MV-4-11 (cell line): ENCODE data around the gene TAF11L14.
"Not testable (repeated sequence)": the region's sequence is repeated elsewhere in the genome, so short reads cannot be mapped to it uniquely, and the experiment has no call there.

Experiments used
- DNase-seq: peaks from one replicate; lab custom pipeline; 2025; lab: John Stamatoyannopoulos, UW

TAF11L14 gene

GRCh38 chr5:17634160-17634559 is at the start of gene TAF11L14:
TAF11L14 (plus strand) TSS chr5:17634460.
- no peak for DNase-seq

DNA sequence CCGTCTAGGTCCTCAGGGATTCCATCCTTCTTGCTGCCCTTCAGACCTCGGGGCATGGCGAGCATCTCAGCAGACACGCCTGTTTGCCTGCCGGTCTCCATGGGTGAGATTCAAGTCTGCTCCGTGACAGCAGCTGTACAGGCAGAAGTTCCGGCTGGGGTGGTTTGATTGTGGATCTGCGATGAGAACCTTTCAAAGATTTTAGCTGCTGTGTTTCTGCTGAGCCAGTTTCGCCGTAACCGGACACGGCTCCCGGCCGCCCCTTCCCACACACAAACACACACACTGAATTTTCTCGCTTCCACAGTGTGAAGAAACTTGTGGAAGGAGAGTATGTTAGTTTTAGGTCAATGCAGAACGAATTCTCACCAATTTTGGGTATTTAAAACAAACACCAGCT is 48.6 kb upstream of the TAF11L14 start, which contains the start of gene TAF11L7:
TSS of gene TAF11L7 (minus strand) at position 101 of the 400 bp plus-strand sequence.
- not testable (repeated sequence) for DNase-seq

DNA sequence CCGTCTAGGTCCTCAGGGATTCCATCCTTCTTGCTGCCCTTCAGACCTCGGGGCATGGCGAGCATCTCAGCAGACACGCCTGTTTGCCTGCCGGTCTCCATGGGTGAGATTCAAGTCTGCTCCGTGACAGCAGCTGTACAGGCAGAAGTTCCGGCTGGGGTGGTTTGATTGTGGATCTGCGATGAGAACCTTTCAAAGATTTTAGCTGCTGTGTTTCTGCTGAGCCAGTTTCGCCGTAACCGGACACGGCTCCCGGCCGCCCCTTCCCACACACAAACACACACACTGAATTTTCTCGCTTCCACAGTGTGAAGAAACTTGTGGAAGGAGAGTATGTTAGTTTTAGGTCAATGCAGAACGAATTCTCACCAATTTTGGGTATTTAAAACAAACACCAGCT is 43.4 kb upstream of the TAF11L14 start, which contains the start of gene TAF11L8:
TSS of gene TAF11L8 (minus strand) at position 101 of the 400 bp plus-strand sequence.
- DNase-seq, result not testable (repeated sequence)

DNA sequence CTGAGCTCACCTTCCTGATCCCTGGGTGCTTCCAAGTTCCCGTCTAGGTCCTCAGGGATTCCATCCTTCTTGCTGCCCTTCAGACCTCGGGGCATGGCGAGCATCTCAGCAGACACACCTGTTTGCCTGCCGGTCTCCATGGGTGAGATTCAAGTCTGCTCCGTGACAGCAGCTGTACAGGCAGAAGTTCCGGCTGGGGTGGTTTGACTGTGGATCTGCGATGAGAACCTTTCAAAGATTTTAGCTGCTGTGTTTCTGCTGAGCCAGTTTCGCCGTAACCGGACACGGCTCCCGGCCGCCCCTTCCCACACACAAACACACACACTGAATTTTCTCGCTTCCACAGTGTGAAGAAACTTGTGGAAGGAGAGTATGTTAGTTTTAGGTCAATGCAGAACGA is 40.0 kb upstream of the TAF11L14 start, which contains the start of gene TAF11L9:
TSS of gene TAF11L9 (minus strand) at position 140 of the 400 bp plus-strand sequence.
- DNase-seq, result not testable (repeated sequence)

- DNase-seq, result not testable (repeated sequence)
These were observed 36.5 kb upstream of the TAF11L14 start, which contains the start of gene TAF11L10 for GRCh38 chr5:17597728-17598127. TAF11L10 (minus strand) TSS chr5:17597828.

- not testable (repeated sequence) for DNase-seq
These were observed 30.4 kb upstream of the TAF11L14 start, which contains the start of gene TAF11L11 for GRCh38 chr5:17603880-17604279. TAF11L11 (plus strand) TSS chr5:17604183.

DNA sequence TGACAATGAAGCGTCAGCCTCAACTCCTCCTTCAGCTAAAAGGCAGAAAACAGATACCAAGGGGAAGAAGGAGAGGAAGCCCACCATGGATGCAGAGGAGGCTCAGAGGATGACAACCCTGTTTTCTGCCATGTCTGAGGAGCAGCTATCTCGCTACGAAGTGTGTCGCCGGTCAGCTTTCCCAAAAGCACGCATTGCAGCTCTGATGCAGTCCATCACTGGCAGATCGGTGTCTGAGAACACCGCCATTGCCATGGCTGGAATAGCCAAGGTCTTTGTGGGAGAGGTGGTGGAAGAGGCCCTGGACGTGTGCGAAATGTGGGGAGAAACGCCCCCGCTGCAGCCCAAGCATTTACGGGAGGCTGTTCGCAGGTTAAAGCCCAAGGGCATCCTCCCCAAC is 29.3 kb upstream of the TAF11L14 start:
- DNase-seq, result no peak

- not testable (repeated sequence) for DNase-seq
These were observed 26.8 kb upstream of the TAF11L14 start for GRCh38 chr5:17607461-17607860.

DNA sequence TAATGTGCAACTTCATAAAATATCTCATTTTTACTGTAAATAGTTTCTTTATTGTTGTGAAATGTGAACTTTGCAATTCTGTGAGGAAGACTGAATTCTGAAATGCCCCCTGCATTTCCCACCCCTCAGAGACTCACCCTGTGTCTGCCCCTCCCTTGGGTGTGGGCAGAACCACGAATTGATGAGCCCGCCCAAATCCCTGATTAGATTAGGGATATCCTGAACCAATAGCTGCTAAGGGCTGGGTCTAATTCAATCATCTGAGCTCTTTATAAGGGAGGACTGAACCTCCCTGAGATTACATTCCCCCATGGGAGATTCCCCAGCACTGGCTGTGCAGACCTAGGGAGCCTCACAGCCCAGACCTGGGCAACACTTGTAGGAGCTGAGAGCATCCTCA is 24.2 kb upstream of the TAF11L14 start, which contains the start of gene TAF11L12:
TSS of gene TAF11L12 (plus strand) at position 301 of the 400 bp plus-strand sequence.
- DNase-seq, result not testable (repeated sequence)

DNA sequence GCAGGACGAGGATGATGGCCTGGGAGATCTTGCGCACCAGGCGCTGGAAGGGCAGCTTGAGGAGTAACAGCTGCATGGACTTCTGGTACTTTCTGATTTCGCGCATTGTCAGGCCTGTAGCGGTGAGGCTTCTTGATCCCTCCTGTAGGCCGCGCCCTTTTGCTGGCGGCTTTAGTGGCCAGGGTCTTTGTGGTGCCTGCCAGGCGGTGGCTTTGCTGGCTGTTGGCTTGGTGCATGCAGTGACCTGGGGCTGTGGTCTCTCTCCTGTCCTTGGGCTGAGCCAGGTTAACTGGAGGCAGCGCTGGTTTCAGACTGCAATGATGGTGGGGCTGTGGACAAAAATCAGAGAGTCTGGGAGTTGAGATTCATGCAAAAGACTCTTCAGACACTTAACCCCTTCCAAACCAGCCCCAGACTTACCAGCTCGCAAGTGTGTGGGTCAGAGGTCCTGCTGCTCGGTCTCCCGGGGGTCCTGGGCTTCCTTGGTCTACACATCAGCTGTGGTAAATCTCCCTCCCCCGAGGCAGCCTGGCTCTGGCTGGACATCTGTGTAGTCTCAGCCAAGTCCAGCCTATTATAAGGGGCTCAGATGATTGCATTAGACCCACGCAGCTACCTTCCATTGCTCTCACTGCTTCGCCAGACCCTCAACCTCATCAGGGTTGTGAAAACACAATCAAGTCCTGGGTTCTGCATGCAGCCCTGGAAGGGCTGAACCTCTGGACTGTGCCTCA is 19.2 kb upstream of the TAF11L14 start:
- no peak for DNase-seq

GRCh38 chr5:17619354-17619753 is 14.9 kb upstream of the TAF11L14 start:
- no peak for DNase-seq

- no peak for DNase-seq
These were observed 13.6 kb upstream of the TAF11L14 start for GRCh38 chr5:17620627-17621026.

DNA sequence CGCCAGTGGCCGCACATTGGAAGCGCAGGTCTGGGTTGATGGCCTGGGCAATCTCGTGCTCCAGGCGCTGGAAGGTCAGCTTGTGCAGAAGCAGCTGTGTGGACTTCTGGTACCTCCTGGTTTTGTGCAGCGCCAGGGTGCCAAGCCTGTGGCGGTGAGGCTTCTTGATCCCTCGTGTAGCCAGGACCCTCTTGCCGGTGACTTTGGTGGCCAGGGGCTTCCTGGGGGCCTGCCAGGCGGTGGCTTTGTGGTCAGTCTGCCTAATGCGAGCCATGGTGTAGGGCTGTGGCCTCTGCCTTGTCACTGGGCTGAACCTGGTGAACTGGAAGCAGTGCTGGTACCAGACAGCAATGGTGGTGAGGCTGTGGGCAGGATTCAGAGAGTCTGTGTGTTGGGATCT is 8.6 kb upstream of the TAF11L14 start:
- no peak for DNase-seq

GRCh38 chr5:17631788-17632187 is 2.5 kb upstream of the TAF11L14 start, which contains the start of gene TAF11L13:
TAF11L13 (plus strand) TSS chr5:17632088.
- DNase-seq, result not testable (repeated sequence)

GRCh38 chr5:17649232-17649631 is 15.0 kb downstream of the TAF11L14 start:
- not testable (repeated sequence) for DNase-seq

DNA sequence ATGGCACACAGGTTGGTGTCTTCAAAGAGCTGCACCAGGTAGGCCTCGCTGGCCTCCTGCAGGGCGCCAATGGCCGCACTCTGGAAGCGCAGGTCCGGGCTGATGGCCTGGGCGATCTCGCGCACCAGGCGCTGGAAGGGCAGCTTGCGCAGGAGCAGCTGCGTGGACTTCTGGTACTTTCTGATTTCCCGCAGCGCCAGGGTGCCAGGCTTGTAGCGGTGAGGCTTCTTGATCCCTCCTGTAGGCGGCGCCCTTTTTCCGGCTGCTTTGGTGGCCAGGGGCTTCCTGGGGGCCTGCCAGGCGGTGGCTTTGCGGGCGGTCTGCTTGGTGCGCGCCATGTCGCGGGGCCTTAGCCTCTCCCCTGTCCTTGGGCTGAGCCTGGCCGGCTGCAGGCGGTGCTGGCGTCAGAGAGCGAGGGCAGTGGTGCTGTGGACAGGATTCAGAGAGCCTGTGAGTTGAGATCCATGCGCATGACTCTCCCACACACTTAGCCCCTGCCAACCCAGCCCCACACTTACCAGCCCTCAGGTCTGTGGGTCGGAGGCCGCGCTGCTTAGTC is 21.0 kb downstream of the TAF11L14 start:
- DNase-seq, result not testable (repeated sequence)

DNA sequence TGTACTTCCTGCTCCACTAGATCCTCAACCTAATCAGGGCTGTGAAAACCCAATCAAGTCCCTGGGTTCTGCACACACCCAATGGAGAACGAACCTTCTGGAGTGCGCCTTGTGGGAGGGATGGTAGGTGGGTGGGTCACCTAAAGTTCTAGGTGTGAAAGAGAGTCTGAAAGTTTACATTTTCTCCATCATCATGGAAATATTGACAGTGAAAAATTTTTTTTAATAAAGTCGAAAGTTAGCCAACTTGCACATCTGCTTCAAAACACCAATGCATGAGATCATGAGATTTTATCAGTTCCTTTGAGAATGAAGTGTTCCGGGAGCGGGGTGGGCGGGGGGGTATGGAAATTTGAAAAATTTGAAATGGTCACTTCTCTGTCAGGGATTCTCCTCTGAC is 21.7 kb downstream of the TAF11L14 start:
- no peak for DNase-seq

GRCh38 chr5:17663182-17663581 is 28.9 kb downstream of the TAF11L14 start:
- DNase-seq, result no peak

GRCh38 chr5:17665836-17666235 is 31.6 kb downstream of the TAF11L14 start:
- peak; percentile 93 for DNase-seq

DNA sequence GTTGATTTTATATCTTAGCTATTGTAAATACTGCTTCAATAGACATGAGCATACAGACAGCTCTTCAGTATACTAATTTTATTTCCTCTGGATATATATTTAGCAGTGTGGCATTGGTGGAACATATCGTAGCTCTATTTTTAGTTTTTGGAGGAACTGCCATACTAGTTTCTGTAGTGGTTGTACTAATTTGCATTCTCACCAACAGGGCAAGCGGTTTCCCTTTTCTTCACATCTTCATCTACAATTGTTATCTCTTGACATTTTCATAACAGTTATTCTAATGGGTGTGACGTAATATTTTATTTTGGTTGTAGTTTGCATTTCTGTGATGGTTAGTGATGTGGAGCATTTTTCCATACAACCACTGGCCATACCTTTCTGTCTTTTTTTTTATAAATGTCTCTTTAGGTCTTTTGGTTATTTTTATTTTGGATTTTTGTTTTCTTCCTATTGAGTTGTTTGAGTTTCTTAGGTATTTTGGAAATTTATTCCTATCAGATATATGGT is 32.5 kb downstream of the TAF11L14 start:
- DNase-seq, result peak; percentile 92

DNA sequence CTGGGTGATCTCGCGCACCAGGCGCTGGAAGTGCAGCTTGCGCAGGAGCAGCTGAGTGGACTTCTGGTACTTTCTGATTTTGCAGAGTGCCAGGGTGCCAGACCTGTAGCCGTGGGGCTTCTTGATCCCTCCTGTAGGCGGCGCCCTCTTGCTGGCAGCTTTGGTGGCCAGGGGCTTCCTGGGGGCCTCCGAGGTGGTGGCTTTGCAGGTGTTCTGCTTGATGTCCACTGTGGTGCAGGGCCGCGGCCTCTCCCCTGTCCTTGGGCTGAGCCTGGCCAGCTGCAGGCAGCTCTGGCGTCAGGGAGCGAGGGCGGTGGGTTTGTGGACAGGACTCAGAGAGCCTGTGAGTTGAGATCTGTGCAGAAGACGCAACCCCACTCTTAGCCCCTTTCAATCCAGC is 36.1 kb downstream of the TAF11L14 start:
- DNase-seq, result no peak

DNA sequence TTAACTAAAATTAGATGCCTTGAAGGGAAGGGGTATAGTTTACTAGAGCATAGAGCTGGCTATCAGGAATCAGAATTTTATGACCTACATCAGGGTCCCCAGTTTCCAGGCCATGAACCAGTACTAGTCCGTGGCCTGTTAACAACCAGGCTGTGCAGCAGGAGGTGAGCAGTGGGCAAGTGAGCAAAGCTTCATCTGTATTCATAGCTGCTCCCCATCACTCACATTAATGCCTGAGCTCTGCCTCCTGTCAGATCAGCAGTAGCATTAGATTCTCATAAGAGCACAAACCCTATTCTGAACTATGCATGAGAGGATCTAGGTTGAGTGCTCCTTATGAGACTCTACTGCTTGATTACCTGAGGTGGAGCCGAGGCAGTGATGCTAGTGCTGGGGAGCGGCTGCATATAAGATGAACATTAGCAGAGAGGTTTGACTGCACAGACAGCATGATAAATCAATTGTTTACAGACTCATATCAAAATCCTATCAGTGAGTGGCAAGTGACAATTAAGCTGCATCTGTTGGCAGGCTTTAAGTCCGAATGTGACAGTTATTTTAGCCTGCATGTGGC is 44.6 kb downstream of the TAF11L14 start:
- no peak for DNase-seq
